WTC11 (cell line): ENCODE measurements around the gene DERL2.

ENCODE experiments used
- ATF1 ChIP-seq: sonication (generic); formaldehyde crosslinking; IDR thresholded peaks from 2 replicates; pipeline ENCODE4 v1.8.1; 2023; ENCODE audit warnings: mild to moderate bottlenecking, moderate library complexity, missing genetic modification reagents
- ELF4 ChIP-seq: sonication (generic); formaldehyde crosslinking; IDR thresholded peaks from 2 replicates; pipeline ENCODE4 v1.8.1; 2022; ENCODE audit warnings: low read depth, mild to moderate bottlenecking, moderate library complexity, missing genetic modification reagents
- ESRRA ChIP-seq: sonication (generic); formaldehyde crosslinking; IDR thresholded peaks from 2 replicates; pipeline ENCODE4 v1.8.1; 2022; ENCODE audit warnings: mild to moderate bottlenecking, missing genetic modification reagents, borderline replicate concordance
- FOXJ3 ChIP-seq: sonication (generic); formaldehyde crosslinking; IDR thresholded peaks from 2 replicates; pipeline ENCODE4 v1.9.0; 2021; ENCODE audit warnings: missing genetic modification reagents, mild to moderate bottlenecking, borderline replicate concordance
- FOXK1 ChIP-seq: sonication (generic); formaldehyde crosslinking; IDR thresholded peaks from 2 replicates; pipeline ENCODE4 v1.8.0; 2022; ENCODE audit warnings: mild to moderate bottlenecking, moderate library complexity, missing genetic modification reagents
- NFYB ChIP-seq: sonication (generic); formaldehyde crosslinking; conservative IDR thresholded peaks from 2 replicates; pipeline ENCODE4 v1.8.0; 2022; ENCODE audit warnings: low read depth, missing genetic modification reagents
- TCF7 ChIP-seq: sonication (generic); formaldehyde crosslinking; IDR thresholded peaks from 2 replicates; pipeline ENCODE4 v1.8.0; 2022; ENCODE audit warnings: mild to moderate bottlenecking, low read depth, missing genetic modification reagents, moderate library complexity
- TF ChIP-seq, protein P1 (sequence below): sonication (generic); formaldehyde crosslinking; IDR thresholded peaks from 2 replicates; pipeline ENCODE4 v1.8.1; 2023; ENCODE audit warnings: mild to moderate bottlenecking, missing genetic modification reagents, moderate library complexity
- TF ChIP-seq, protein P2 (sequence below): fragments of 200-600 bp; IDR thresholded peaks from 2 replicates; pipeline ENCODE4 v1.8.0; 2022; ENCODE audit warnings: antibody characterized with exemption
- TF ChIP-seq, protein P3 (sequence below): sonication (generic); formaldehyde crosslinking; IDR thresholded peaks from 2 replicates; pipeline ENCODE4 v1.8.0; 2022; ENCODE audit warnings: mild to moderate bottlenecking, missing genetic modification reagents
- TF ChIP-seq, protein P4 (sequence below): sonication (generic); formaldehyde crosslinking; IDR thresholded peaks from 2 replicates; pipeline ENCODE4 v1.8.0; 2022; ENCODE audit warnings: mild to moderate bottlenecking, missing genetic modification reagents
- TF ChIP-seq, protein P5 (sequence below): sonication (generic); formaldehyde crosslinking; IDR thresholded peaks from 2 replicates; pipeline ENCODE4 v1.8.1; 2022; ENCODE audit warnings: low read depth, missing genetic modification reagents, borderline replicate concordance
- TF ChIP-seq, protein P6 (sequence below): sonication (generic); formaldehyde crosslinking; IDR thresholded peaks from 2 replicates; pipeline ENCODE4 v1.8.0; 2023; ENCODE audit warnings: missing genetic modification reagents, mild to moderate bottlenecking, borderline replicate concordance

DNA sequence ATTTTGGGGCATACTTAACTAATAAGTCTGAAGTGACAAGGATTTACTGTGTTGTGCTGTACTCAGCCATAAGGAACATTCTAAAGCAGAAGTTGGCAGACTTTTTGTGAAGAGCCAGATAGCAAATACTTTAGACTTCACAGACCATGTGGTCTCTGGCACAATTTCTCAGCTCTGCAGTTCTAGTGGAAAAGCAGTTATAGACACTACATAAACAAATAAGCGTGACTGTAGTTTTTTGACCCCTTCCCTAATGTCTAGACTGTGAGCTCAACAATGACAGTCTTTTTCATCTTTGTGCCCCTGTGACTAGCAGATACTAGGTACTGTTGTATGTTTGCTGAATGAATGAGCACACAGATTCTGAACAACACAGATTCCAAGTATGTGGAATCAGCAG lies 61.1 kb downstream of the DERL2 start:
- TF ChIP-seq ATF1 (CRISPR knock-in tag) (no peak), FOXK1 (CRISPR knock-in tag) (no peak), FOXJ3 (CRISPR knock-in tag) (no peak), TCF7 (CRISPR knock-in tag) (no peak), NFYB (CRISPR knock-in tag) (no peak), ELF4 (CRISPR knock-in tag) (no peak), ESRRA (no peak)
- TF ChIP-seq, protein P1, sequence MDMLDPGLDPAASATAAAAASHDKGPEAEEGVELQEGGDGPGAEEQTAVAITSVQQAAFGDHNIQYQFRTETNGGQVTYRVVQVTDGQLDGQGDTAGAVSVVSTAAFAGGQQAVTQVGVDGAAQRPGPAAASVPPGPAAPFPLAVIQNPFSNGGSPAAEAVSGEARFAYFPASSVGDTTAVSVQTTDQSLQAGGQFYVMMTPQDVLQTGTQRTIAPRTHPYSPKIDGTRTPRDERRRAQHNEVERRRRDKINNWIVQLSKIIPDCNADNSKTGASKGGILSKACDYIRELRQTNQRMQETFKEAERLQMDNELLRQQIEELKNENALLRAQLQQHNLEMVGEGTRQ (CRISPR knock-in tag): no peak
- TF ChIP-seq, protein P2, sequence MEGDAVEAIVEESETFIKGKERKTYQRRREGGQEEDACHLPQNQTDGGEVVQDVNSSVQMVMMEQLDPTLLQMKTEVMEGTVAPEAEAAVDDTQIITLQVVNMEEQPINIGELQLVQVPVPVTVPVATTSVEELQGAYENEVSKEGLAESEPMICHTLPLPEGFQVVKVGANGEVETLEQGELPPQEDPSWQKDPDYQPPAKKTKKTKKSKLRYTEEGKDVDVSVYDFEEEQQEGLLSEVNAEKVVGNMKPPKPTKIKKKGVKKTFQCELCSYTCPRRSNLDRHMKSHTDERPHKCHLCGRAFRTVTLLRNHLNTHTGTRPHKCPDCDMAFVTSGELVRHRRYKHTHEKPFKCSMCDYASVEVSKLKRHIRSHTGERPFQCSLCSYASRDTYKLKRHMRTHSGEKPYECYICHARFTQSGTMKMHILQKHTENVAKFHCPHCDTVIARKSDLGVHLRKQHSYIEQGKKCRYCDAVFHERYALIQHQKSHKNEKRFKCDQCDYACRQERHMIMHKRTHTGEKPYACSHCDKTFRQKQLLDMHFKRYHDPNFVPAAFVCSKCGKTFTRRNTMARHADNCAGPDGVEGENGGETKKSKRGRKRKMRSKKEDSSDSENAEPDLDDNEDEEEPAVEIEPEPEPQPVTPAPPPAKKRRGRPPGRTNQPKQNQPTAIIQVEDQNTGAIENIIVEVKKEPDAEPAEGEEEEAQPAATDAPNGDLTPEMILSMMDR: no peak
- TF ChIP-seq, protein P3, sequence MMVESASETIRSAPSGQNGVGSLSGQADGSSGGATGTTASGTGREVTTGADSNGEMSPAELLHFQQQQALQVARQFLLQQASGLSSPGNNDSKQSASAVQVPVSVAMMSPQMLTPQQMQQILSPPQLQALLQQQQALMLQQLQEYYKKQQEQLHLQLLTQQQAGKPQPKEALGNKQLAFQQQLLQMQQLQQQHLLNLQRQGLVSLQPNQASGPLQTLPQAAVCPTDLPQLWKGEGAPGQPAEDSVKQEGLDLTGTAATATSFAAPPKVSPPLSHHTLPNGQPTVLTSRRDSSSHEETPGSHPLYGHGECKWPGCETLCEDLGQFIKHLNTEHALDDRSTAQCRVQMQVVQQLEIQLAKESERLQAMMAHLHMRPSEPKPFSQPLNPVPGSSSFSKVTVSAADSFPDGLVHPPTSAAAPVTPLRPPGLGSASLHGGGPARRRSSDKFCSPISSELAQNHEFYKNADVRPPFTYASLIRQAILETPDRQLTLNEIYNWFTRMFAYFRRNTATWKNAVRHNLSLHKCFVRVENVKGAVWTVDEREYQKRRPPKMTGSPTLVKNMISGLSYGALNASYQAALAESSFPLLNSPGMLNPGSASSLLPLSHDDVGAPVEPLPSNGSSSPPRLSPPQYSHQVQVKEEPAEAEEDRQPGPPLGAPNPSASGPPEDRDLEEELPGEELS: no peak
- TF ChIP-seq, protein P4, sequence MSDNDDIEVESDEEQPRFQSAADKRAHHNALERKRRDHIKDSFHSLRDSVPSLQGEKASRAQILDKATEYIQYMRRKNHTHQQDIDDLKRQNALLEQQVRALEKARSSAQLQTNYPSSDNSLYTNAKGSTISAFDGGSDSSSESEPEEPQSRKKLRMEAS (CRISPR knock-in tag): no peak
- TF ChIP-seq, protein P5, sequence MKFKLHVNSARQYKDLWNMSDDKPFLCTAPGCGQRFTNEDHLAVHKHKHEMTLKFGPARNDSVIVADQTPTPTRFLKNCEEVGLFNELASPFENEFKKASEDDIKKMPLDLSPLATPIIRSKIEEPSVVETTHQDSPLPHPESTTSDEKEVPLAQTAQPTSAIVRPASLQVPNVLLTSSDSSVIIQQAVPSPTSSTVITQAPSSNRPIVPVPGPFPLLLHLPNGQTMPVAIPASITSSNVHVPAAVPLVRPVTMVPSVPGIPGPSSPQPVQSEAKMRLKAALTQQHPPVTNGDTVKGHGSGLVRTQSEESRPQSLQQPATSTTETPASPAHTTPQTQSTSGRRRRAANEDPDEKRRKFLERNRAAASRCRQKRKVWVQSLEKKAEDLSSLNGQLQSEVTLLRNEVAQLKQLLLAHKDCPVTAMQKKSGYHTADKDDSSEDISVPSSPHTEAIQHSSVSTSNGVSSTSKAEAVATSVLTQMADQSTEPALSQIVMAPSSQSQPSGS (CRISPR knock-in tag): no peak
- TF ChIP-seq, protein P6, sequence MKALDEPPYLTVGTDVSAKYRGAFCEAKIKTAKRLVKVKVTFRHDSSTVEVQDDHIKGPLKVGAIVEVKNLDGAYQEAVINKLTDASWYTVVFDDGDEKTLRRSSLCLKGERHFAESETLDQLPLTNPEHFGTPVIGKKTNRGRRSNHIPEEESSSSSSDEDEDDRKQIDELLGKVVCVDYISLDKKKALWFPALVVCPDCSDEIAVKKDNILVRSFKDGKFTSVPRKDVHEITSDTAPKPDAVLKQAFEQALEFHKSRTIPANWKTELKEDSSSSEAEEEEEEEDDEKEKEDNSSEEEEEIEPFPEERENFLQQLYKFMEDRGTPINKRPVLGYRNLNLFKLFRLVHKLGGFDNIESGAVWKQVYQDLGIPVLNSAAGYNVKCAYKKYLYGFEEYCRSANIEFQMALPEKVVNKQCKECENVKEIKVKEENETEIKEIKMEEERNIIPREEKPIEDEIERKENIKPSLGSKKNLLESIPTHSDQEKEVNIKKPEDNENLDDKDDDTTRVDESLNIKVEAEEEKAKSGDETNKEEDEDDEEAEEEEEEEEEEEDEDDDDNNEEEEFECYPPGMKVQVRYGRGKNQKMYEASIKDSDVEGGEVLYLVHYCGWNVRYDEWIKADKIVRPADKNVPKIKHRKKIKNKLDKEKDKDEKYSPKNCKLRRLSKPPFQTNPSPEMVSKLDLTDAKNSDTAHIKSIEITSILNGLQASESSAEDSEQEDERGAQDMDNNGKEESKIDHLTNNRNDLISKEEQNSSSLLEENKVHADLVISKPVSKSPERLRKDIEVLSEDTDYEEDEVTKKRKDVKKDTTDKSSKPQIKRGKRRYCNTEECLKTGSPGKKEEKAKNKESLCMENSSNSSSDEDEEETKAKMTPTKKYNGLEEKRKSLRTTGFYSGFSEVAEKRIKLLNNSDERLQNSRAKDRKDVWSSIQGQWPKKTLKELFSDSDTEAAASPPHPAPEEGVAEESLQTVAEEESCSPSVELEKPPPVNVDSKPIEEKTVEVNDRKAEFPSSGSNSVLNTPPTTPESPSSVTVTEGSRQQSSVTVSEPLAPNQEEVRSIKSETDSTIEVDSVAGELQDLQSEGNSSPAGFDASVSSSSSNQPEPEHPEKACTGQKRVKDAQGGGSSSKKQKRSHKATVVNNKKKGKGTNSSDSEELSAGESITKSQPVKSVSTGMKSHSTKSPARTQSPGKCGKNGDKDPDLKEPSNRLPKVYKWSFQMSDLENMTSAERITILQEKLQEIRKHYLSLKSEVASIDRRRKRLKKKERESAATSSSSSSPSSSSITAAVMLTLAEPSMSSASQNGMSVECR (CRISPR knock-in tag): no peak
